Endothelial cell of umbilical vein (primary cell): ENCODE results near the gene HEATR5A.

Source experiments
- EZH2 ChIP-seq: IDR thresholded peaks from 2 replicates; pipeline ENCODE4 v1.6.1; 2012; ENCODE audit warnings: borderline replicate concordance, low read depth, mild to moderate bottlenecking, moderate library complexity, low read length, inconsistent platforms; ENCODE audit not compliant: severe bottlenecking
- JUN ChIP-seq: IDR thresholded peaks from 2 replicates; pipeline ENCODE4 v1.6.1; 2011; ENCODE audit warnings: borderline replicate concordance, low read depth; ENCODE audit not compliant: insufficient read length, insufficient read depth
- MYC ChIP-seq: IDR thresholded peaks from one replicate; pipeline ENCODE4 v1.6.1; 2011; ENCODE audit warnings: mild to moderate bottlenecking, low read depth, low read length
- POLR2A ChIP-seq: IDR thresholded peaks from 2 replicates; pipeline ENCODE4 v1.6.1; 2012; ENCODE audit warnings: low read depth, mild to moderate bottlenecking, control low read depth, low read length
- POLR2AphosphoS5 ChIP-seq: IDR thresholded peaks from 2 replicates; pipeline ENCODE4 v1.6.1; 2012; ENCODE audit warnings: low read depth, mild to moderate bottlenecking, control low read depth, low read length, moderate library complexity; ENCODE audit not compliant: insufficient read depth
- TF ChIP-seq, protein P1 (sequence below), 2 donors: IDR thresholded peaks; 1 replicate in 1 of 2; 2 replicates in 1 of 2; pipeline ENCODE4 v1.5.1; 2011; ENCODE audit warnings: low read length in 2 of 2, mild to moderate bottlenecking in 2 of 2, moderate library complexity in 2 of 2, control low read depth in 1 of 2, inconsistent platforms in 1 of 2, low read depth in 1 of 2; ENCODE audit not compliant: insufficient read depth in 1 of 2; ENCODE audit errors: extremely low read depth in 1 of 2
- TF ChIP-seq, protein P2 (sequence below): IDR thresholded peaks from 2 replicates; pipeline ENCODE4 v1.6.1; 2011; ENCODE audit not compliant: insufficient read depth, insufficient read length

DNA sequence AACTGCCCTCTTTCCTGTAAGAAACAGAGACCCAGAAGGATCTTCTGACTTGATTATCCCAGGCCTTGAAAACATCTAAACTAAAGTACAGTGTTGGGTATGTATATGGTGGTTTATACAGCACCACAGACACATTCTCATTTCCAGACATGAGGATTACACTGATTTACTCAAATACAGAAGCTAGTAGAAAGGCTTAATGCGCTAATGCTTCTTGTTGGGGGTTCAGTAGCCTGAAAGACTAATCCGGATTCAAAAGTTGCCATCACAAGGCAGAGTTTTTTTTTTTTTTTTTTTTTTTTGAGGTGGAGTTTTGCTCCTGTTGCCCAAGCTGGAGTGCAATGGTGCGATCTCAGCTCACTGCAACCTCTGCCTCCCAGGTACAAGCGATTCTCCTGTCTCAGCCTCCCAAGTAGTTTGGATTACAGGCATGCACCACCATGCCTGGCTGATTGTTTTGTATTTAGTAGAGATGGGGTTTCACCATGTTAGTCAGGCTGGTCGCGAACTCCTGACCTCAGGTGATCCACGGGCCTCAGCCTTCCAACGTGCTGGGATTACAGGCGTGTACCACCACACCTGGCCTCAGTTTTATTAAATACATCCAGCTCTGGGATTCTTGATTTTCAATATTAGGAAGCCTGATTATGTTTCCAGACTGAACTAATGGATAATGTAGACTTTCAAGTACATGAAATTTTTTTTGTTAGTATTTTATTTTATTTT, 166.4 kb downstream of the HEATR5A start:
- TF ChIP-seq, protein P1, sequence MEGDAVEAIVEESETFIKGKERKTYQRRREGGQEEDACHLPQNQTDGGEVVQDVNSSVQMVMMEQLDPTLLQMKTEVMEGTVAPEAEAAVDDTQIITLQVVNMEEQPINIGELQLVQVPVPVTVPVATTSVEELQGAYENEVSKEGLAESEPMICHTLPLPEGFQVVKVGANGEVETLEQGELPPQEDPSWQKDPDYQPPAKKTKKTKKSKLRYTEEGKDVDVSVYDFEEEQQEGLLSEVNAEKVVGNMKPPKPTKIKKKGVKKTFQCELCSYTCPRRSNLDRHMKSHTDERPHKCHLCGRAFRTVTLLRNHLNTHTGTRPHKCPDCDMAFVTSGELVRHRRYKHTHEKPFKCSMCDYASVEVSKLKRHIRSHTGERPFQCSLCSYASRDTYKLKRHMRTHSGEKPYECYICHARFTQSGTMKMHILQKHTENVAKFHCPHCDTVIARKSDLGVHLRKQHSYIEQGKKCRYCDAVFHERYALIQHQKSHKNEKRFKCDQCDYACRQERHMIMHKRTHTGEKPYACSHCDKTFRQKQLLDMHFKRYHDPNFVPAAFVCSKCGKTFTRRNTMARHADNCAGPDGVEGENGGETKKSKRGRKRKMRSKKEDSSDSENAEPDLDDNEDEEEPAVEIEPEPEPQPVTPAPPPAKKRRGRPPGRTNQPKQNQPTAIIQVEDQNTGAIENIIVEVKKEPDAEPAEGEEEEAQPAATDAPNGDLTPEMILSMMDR (IDR thresholded peaks at IDR 0.05; ENCODE audit: extremely low read depth in 1 of 2, insufficient read depth in 1 of 2, low read depth in 1 of 2, low read length in 2 of 2), result no peak
- TF ChIP-seq POLR2A (no peak), POLR2AphosphoS5 (no peak), MYC (no peak), EZH2 (no peak), JUN (no peak)
- TF ChIP-seq, protein P2, sequence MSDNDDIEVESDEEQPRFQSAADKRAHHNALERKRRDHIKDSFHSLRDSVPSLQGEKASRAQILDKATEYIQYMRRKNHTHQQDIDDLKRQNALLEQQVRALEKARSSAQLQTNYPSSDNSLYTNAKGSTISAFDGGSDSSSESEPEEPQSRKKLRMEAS, result no peak
